ENCODE data around the gene PRR11.
"Not testable (repeated sequence)": the region's sequence is repeated elsewhere in the genome, so short reads cannot be mapped to it uniquely, and the experiment has no call there.

The PRR11 gene

DNA sequence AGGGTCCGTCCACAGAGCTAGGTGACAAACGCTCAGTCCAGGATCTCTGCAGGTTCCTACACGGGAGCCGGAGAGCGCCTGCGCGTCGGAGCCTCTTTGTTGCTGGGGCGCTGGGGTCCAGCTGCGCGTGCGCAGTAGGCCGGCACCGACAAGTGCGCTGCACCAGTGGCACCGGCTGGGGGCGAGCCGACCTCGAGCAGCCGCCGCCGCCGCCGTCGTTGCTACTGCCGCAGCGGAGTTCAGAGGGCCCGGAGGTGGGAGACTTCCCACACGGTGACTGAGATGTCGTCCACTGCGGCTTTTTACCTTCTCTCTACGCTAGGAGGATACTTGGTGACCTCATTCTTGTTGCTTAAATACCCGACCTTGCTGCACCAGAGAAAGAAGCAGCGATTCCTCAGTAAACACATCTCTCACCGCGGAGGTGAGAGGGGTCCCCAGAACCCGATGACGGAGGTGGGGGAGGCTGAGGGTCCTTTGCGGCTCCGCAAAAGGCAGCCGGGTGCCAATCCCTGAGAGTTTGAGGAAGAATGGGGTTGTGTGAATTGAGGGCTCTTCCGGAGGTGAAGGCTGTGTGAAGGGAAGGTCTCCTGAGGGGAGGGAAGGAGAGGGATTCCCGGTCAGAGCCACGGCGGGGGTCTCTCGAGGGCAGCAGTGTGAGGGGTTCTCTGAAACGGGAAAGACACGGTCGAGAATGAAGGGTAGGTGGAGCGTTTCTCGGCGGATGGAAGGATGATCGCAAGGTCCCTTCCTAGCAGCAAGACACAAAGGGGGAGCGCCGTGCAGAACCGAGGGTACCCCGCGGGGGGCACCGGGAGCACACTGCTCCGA, 65.0 kb downstream of the PRR11 start, which contains the start of gene GDPD1:
Gene GDPD1 (plus strand): TSS at position 184 of the 831 bp plus-strand sequence. CDS start 99 bp downstream, at position 283.
- peak; percentile 95 for DNase-seq (ENCODE audit: low spot score)

DNA sequence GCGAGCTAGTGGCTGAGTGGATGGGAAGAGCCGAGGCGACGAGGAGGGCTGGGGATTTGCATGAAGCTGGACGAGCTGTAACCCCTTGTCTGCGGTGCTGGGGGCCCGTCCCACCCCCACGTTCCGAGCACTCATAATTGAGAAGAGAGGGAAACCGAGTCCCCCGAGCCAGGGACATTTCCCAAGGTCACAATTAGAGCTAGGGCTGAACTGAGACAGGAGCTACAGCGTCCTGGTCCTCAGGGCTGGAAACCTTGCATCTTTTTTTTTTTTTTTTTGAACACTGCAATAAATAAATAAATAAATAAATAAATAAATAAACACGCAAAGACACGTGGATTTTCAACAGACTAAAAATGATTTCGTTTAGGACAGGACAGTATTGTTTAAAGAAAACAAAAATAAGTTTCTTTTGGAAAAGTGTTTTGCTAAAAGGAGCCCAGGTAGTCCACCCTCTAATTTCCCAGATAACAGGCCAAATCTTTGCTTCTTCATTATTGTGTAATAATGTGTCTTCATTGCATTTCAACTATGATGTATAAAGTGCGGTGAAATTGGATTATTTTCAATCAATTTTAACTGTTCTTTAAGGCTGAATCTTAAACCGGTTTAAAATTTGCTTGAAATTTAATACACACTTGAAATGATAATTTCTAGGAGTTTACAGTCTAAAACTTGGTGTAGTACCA, 65.8 kb downstream of the PRR11 start:
- peak; percentile 27 for DNase-seq (ENCODE audit: low spot score)

DNA sequence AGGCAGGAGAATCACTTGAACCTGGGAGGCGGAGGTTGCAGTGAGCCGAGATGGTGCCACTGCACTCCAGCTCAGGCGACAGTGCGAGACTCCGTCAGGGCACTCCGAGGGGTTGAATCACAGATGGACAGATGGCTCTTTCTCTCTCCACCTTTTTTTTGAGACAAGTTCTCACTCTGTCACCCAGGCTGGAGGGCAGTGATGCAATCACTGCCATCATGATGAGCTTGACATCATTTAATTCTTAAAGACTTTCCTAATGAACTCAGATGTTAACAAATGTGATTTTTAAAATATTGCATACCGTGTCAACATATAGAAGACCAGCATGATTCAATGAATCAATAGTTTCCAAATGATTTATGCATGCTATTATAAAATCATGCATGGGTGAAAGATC, 68.3 kb downstream of the PRR11 start:
- DNase-seq (ENCODE audit: low spot score) = no peak

DNA sequence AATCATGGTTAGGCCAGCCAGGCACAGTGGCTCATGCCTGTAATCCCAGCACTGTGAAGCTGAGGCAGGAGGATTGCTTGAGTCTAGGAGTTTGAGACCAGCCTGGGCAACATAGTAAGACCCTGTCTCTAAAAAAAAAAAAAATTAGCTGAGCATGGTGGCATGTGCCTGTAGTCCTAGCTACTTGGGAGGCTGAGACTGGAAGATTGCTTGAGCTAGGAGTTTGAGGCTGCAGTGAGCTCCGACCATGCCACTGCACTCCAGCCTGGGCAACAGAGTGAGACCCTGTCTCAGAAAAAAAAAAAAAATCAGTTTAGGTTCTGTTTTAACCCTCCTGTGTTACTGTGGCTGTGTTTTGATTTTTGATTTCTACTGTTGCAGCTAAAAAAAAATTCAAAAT, 73.0 kb downstream of the PRR11 start:
- not testable (repeated sequence) for DNase-seq (ENCODE audit: low spot score)

DNA sequence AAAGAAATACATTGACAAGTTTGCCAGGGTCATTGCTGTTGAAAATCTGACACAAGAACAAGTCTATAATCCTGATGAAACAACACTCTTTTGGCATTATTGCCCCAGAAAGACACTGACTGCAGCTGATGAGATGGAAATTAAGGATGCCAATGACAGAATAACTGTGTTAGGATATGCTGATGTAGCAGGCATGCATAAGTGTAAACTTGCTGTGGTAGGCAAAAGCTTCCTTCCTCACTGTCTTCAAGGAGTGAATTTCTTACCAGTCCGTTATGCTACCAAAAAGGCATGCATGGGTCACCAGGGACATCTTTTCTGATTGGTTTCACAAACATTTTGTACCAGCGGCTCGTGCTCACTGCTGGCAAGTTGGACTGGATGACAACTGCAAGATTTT, 75.2 kb downstream of the PRR11 start:
- no peak for DNase-seq (ENCODE audit: low spot score)

DNA sequence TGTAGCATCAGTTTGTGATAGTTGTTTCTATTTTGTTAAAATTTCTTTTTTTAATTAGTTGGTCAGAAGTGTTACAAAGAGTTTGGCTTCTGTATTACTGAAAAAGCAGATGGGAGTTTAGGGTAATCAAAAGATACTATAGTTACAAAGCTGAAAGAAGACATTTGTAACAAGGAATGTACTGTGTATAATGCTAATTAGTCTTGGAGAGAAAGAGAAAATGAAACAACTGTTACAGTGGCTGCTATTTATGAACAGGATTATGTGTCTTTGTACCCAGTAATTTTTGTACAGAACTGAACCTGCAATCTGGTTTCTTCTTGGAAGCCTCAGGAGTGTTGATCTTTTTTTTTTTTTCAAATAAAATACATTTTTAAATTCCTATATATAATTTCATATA, 79.1 kb downstream of the PRR11 start:
- no peak for DNase-seq (ENCODE audit: low spot score)

DNA sequence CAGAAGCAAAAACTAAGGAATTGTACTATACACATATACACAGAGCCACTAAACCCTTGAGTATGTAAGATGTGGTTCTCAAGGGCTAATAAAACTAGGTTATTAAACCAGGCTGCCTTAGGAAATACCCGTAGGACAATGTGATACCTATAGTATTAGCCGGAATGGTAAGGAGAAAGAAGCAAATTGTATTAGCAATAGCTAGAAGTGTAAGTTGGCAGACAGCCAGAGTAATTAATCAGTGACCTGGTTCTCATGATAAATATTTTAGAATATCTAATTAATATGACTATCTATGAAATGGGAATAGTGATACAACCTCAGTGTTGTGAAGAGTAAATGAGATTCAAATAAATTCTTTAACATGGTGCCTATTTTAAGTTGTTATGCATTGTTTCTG, 83.4 kb downstream of the PRR11 start:
- no peak for DNase-seq (ENCODE audit: low spot score)

DNA sequence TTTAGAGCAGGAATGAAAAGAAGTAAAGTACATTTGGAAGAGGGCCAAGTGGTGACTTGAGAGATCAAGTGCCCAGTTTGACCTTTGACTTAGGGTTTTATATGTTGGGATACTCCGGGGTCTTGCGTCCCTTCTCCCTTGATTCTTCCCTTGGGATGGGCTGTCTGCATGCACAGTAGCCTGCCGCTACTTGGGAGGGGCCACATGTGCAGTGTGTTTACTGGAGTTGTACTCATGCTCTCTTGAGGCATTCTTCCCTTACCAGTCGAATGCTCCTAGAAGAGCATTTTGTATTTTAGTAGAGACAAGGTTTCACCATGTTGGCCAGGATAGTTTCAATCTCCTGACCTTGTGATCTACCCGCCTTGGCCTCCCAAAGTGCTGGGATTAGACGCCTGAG, 88.5 kb downstream of the PRR11 start:
- no peak for DNase-seq (ENCODE audit: low spot score)
